Keratinocyte (primary cell): ENCODE data around the gene STPG2. TPM values are rescaled to one million over a fixed set of nuclear protein-coding genes. Genes with fewer than 3 reads are reported as not detected.

Experiments
- DNase-seq: peaks from one replicate; pipeline ENCODE4 v3.0.0-alpha.2; 2011; ENCODE audit warnings: low read depth, missing footprints, low spot score
- FAIRE-seq: peaks from 2 replicates; lab custom pipeline; 2011; peaks lifted over from hg19 to GRCh38; lab: Jason Lieb, UNC
- H2AFZ ChIP-seq: 2 replicates; pipeline ENCODE4 v1.6.0; 2012; ENCODE audit warnings: low read length, control low read depth, inconsistent platforms; ENCODE audit not compliant: control insufficient read depth
- H3K27ac ChIP-seq: 2 replicates; pipeline ENCODE4 v1.5.1; 2011; ENCODE audit warnings: low read length; ENCODE audit not compliant: control insufficient read depth, insufficient read depth
- H3K27me3 ChIP-seq: 3 replicates; pipeline ENCODE4 v1.6.0; 2011; ENCODE audit warnings: low read length; ENCODE audit not compliant: control insufficient read depth, insufficient read depth; ENCODE audit errors: extremely low read depth
- H3K36me3 ChIP-seq, 2 experiments: 2 replicates in 1 of 2; 3 replicates in 1 of 2; pipeline ENCODE4 v1.5.1; 2011; ENCODE audit warnings: low read length in 2 of 2, mild to moderate bottlenecking in 1 of 2; ENCODE audit not compliant: control insufficient read depth in 2 of 2, insufficient read depth in 2 of 2; ENCODE audit errors: extremely low read depth in 1 of 2
- H3K4me1 ChIP-seq: 3 replicates; pipeline ENCODE4 v1.5.1; 2011; ENCODE audit warnings: low read length; ENCODE audit not compliant: control insufficient read depth, insufficient read depth; ENCODE audit errors: extremely low read depth
- H3K4me2 ChIP-seq: 3 replicates; pipeline ENCODE4 v1.6.0; 2011; ENCODE audit warnings: low read depth, low read length; ENCODE audit not compliant: control insufficient read depth, insufficient read depth; ENCODE audit errors: extremely low read depth
- H3K4me3 ChIP-seq, 3 experiments: fragments of 200-600 bp in 1 of 3; sonication (generic) in 1 of 3; 2 replicates in 2 of 3; 3 replicates in 1 of 3; pipeline ENCODE4 v1.5.1; 2011 to 2016; ENCODE audit warnings: low read length in 3 of 3, mild to moderate bottlenecking in 3 of 3, control low read depth in 2 of 3, inconsistent platforms in 1 of 3, low read depth in 1 of 3, mixed read lengths in 1 of 3, mixed run types in 1 of 3, moderate library complexity in 1 of 3; ENCODE audit not compliant: control insufficient read depth in 2 of 3, insufficient read depth in 2 of 3; ENCODE audit errors: extremely low read depth in 1 of 3
- H3K79me2 ChIP-seq: 2 replicates; pipeline ENCODE4 v1.6.0; 2012; ENCODE audit warnings: low read length; ENCODE audit not compliant: control insufficient read depth, insufficient read depth
- H3K9ac ChIP-seq: 3 replicates; pipeline ENCODE4 v1.6.0; 2011; ENCODE audit warnings: low read length; ENCODE audit not compliant: control insufficient read depth, insufficient read depth; ENCODE audit errors: extremely low read depth
- H3K9me1 ChIP-seq: 3 replicates; pipeline ENCODE4 v1.6.0; 2011; ENCODE audit warnings: low read length; ENCODE audit not compliant: control insufficient read depth, insufficient read depth; ENCODE audit errors: extremely low read depth
- H3K9me3 ChIP-seq: 2 replicates; pipeline ENCODE4 v1.5.1; 2012; ENCODE audit warnings: low read depth, low read length; ENCODE audit not compliant: control insufficient read depth
- H4K20me1 ChIP-seq: 3 replicates; pipeline ENCODE4 v1.6.0; 2011; ENCODE audit warnings: low read length; ENCODE audit not compliant: control insufficient read depth, insufficient read depth; ENCODE audit errors: extremely low read depth
- EZH2 ChIP-seq: IDR thresholded peaks from one replicate; pipeline ENCODE4 v1.6.1; 2012; ENCODE audit warnings: inconsistent platforms, mild to moderate bottlenecking, low read length, moderate library complexity
- dilution Hi-C: fragments of 300-500 bp; cut with MboI; formaldehyde crosslinking; loops from one replicate; pipeline ENCODE4 v1.7.0; 2020; ENCODE audit warnings: low sequenced_read_pairs; ENCODE audit not compliant: extremely low pct_ligation_motif_present
- polyA plus RNA-seq, 5 experiments: library from polyadenylated mRNA; depleted of rRNA in 3 of 5; stranded (reverse) in 3 of 5; stranded (forward) in 1 of 5; unstranded in 1 of 5; fragments of >200 nt; gene quantifications; 1 replicate in 1 of 5; 2 replicates in 3 of 5; 3 replicates in 1 of 5; pipeline versions ENCODE4 v1.2.1 to v1.2.3, GENCODE V29; 2011 to 2012; ENCODE audit warnings: missing spikeins in 2 of 5, low read depth in 1 of 5, low replicate concordance in 1 of 5
- TF ChIP-seq, protein P1 (sequence below), 3 experiments: IDR thresholded peaks in 1 of 3; conservative IDR thresholded peaks in 1 of 3; optimal IDR thresholded peaks in 1 of 3; 2 replicates in 2 of 3; 3 replicates in 1 of 3; pipeline versions ENCODE3 to v1.5.1; 2011; ENCODE audit warnings: low read length in 3 of 3, mild to moderate bottlenecking in 3 of 3, moderate library complexity in 2 of 3, control low read depth in 1 of 3, inconsistent platforms in 1 of 3; ENCODE audit not compliant: insufficient read depth in 2 of 3; ENCODE audit errors: extremely low read depth in 1 of 3

The STPG2 gene
- polyA plus RNA-seq, 1 donor (not counting 4 experiments of a cell fraction or from before 2014, with no cell fraction given) = 0.07 TPM

- no peak for TF ChIP-seq EZH2
- TF ChIP-seq, protein P1, sequence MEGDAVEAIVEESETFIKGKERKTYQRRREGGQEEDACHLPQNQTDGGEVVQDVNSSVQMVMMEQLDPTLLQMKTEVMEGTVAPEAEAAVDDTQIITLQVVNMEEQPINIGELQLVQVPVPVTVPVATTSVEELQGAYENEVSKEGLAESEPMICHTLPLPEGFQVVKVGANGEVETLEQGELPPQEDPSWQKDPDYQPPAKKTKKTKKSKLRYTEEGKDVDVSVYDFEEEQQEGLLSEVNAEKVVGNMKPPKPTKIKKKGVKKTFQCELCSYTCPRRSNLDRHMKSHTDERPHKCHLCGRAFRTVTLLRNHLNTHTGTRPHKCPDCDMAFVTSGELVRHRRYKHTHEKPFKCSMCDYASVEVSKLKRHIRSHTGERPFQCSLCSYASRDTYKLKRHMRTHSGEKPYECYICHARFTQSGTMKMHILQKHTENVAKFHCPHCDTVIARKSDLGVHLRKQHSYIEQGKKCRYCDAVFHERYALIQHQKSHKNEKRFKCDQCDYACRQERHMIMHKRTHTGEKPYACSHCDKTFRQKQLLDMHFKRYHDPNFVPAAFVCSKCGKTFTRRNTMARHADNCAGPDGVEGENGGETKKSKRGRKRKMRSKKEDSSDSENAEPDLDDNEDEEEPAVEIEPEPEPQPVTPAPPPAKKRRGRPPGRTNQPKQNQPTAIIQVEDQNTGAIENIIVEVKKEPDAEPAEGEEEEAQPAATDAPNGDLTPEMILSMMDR (optimal IDR thresholded peaks at IDR 0.05 in 1 of 3, IDR thresholded peaks at IDR 0.05 in 1 of 3, conservative IDR thresholded peaks at IDR 0.05 in 1 of 3; ENCODE audit: extremely low read depth in 1 of 3, insufficient read depth in 2 of 3, low read length in 3 of 3) = no peak
- Histone ChIP-seq H3K27ac (no peak overlapping the region), H3K9ac (no peak overlapping the region), H3K79me2 (no peaks in the 10 kb centered on the region), H4K20me1 (no peaks in the 10 kb centered on the region), H3K4me1 (no peaks in the 10 kb centered on the region), H3K4me3 (no peak overlapping the region), H3K9me3 (no peaks in the 10 kb centered on the region), H3K9me1 (no peaks in the 10 kb centered on the region), H2AFZ (no peak overlapping the region), H3K4me2 (no peak overlapping the region), H3K36me3 (no peaks in the 10 kb centered on the region), H3K27me3 (no peaks in the 10 kb centered on the region)
- FAIRE-seq (no peak), DNase-seq (no peak)
- dilution Hi-C loops = no loop called here
These were observed 136.4 kb downstream of the STPG2 start for GRCh38 chr4:98006814-98007412.

DNA sequence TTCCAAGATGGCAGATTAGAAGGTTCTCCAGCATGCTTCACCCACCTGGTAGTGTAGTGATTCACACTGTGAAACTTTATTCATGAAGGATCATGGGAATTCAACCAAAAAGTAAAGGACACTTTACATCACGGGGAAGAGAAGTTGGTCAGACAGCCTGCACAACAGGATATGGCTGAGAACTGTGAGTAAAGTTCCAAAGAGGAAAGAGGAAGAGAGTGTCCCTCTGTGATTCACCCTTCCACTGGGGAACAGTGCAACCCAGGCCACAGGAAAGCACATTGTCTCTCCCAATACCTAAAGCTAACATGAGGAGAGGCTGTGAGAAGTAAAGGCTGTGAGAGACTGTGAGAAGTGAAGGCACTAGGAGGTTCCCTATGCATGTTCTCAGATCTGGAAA, 137.2 kb downstream of the STPG2 start:
- Histone ChIP-seq H4K20me1 (no peaks in the 10 kb centered on the region), H3K27ac (no peak overlapping the region), H3K36me3 (no peaks in the 10 kb centered on the region), H3K4me3 (no peak overlapping the region), H3K4me1 (no peaks in the 10 kb centered on the region), H3K9ac (no peak overlapping the region), H3K79me2 (no peaks in the 10 kb centered on the region), H3K27me3 (no peaks in the 10 kb centered on the region), H3K9me1 (no peaks in the 10 kb centered on the region), H2AFZ (no peak overlapping the region), H3K9me3 (no peaks in the 10 kb centered on the region), H3K4me2 (no peak overlapping the region)
- dilution Hi-C loops = no loop called here
- DNase-seq = no peak
- TF ChIP-seq EZH2 = no peak
- no peak for FAIRE-seq

GRCh38 chr4:98000940-98001339, 142.3 kb downstream of the STPG2 start:
- dilution Hi-C loops = no loop called here
- Histone ChIP-seq H3K9me3 (no peaks in the 10 kb centered on the region), H4K20me1 (no peaks in the 10 kb centered on the region), H2AFZ (no peak overlapping the region), H3K9ac (no peak overlapping the region), H3K4me1 (no peaks in the 10 kb centered on the region), H3K4me2 (no peak overlapping the region), H3K79me2 (no peaks in the 10 kb centered on the region), H3K9me1 (no peaks in the 10 kb centered on the region), H3K27ac (no peak overlapping the region), H3K27me3 (no peaks in the 10 kb centered on the region), H3K36me3 (no peaks in the 10 kb centered on the region), H3K4me3 (no peak overlapping the region)
- TF ChIP-seq, protein P1 (optimal IDR thresholded peaks at IDR 0.05 in 1 of 3, IDR thresholded peaks at IDR 0.05 in 1 of 3, conservative IDR thresholded peaks at IDR 0.05 in 1 of 3; ENCODE audit: extremely low read depth in 1 of 3, insufficient read depth in 2 of 3, low read length in 3 of 3) = no peak
- no peak for TF ChIP-seq EZH2
- FAIRE-seq (no peak), DNase-seq (no peak)
